ENCODE results near the gene CNTN1. TPM values are rescaled to one million over a fixed set of nuclear protein-coding genes. Genes with fewer than 3 reads are reported as not detected.

CNTN1 gene
- total RNA-seq, 2 experiments from 2014 or later, result not detected

DNA sequence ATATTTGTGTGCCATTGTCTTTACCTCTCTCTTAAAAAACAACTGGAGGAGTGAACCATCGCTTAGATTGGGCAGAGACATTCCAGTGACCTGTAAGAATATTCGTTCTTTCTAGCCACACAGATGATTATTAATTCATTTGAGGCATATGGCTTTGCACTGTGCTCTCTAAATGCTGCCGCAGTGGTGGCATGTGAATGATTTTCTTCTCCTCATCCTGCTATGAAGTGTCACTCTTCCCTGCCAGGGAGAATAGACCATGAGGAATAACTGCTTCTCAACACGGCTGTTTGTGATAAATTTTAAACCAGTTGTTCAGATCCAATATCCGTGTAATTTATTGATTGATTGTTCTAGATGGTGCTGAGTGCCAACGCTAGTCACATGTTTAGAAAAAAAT is 225.3 kb downstream of the CNTN1 start:
- CTCF ChIA-PET, result no interaction called here
- H3K27me3 Mint-ChIP-seq, result peaks cover 2% of the 10 kb centered on the region
- DNase-seq, result no peak
- no peaks in the 10 kb centered on the region for H3K9me3 Mint-ChIP-seq
- H3K36me3 Mint-ChIP-seq, result no peaks in the 10 kb centered on the region
- H3K4me1 Mint-ChIP-seq (ENCODE audit: low read depth), result no peaks in the 10 kb centered on the region
- H3K27ac Mint-ChIP-seq, result no peak overlapping the region
- intact Hi-C loops (cut with micrococcal nuclease), result no loop called here
- no peak overlapping the region for H3K4me3 Mint-ChIP-seq
- POLR2A ChIA-PET, result no interaction called here

DNA sequence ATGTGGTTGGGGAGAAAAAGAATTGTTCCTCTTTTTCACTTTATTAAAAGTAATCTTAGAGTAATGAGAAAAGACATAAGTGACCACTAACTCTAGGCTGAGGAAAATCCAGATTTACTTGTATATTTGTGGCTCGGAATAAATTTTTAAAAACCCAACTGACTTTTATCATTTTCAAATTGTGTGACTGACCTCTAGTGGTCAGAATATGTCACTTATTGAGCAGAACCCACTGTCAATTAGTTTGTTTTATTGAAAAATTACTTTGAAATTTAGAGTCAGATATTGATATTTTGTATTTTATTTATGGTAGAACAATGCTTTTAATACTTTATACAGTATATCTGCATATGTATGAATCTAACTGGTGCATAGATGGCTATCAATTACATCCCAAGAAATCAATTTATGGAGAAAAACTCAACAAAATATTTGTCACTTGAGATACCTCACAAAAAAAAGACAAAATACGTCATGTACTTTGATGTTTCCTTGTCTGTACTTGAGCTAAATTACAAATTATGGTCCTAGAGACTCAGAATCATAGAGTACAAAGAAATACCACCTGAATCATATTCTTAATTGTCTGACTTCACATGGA is 229.4 kb downstream of the CNTN1 start:
- no peak overlapping the region for H3K27ac Mint-ChIP-seq
- ChIA-PET POLR2A (no interaction called here), CTCF (interaction anchor here (0.7 to 1.4 kb wide), 3 partner anchors 8 to 605 kb away, joined by 3 to 4 read pairs (median 4); no protein-coding TSS in a partner anchor)
- intact Hi-C loops (cut with micrococcal nuclease), result loop anchor here (1.0 to 10.0 kb wide), 3 partner anchors 299 to 769 kb away; no protein-coding TSS in a partner anchor
- no peaks in the 10 kb centered on the region for H3K36me3 Mint-ChIP-seq
- no peak for DNase-seq
- peaks cover 2% of the 10 kb centered on the region for H3K27me3 Mint-ChIP-seq
- no peaks in the 10 kb centered on the region for H3K4me1 Mint-ChIP-seq (ENCODE audit: low read depth)
- H3K9me3 Mint-ChIP-seq, result no peaks in the 10 kb centered on the region
- no peak overlapping the region for H3K4me3 Mint-ChIP-seq

DNA sequence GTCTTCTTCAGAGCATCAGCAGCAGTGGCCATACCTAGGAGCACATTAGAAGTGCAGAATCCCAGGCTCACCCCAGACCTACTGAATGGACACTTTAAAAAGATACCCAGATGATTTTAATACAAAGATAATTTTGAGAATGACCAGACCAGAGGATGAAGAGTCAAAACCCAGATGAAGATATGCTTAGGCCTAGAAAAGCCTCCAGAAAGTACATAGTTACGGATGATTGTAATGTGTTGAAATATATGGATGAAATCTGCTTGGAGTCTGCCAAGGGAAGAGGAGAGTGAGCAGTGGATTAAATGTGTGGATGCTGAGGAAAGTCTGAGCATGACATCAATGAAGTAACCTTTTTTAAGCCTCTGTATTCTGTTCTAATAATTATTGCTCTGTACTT is 245.7 kb downstream of the CNTN1 start:
- H3K36me3 Mint-ChIP-seq, result no peaks in the 10 kb centered on the region
- no peak for DNase-seq
- ChIA-PET POLR2A (no interaction called here), CTCF (no interaction called here)
- H3K27me3 Mint-ChIP-seq, result peaks cover 2% of the 10 kb centered on the region
- no peak overlapping the region for H3K27ac Mint-ChIP-seq
- intact Hi-C loops (cut with micrococcal nuclease), result no loop called here
- no peak overlapping the region for H3K4me3 Mint-ChIP-seq
- no peaks in the 10 kb centered on the region for H3K9me3 Mint-ChIP-seq
- no peaks in the 10 kb centered on the region for H3K4me1 Mint-ChIP-seq (ENCODE audit: low read depth)

DNA sequence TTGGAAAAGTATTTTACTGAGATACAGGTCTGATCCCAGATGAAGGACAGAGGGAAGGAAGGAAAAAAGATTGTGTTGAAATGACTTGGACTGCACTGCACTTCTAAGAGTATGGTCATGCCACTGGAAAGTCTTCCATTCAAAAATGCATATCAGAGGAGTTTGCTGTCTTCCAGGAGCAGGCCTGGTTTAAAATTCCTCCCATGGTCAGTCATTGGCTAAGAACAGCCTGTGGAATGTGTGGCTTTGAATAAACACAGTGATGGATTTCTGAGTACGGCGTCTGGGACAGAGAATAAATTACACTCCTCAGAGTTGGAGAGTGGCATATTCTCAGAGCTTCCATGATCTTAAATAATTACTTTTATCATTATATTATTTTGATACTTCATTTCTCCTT is 250.1 kb downstream of the CNTN1 start:
- intact Hi-C loops (cut with micrococcal nuclease), result no loop called here
- DNase-seq, result no peak
- Mint-ChIP-seq H3K27ac (no peak overlapping the region), H3K27me3 (no peaks in the 10 kb centered on the region), H3K9me3 (no peaks in the 10 kb centered on the region), H3K4me3 (no peak overlapping the region), H3K4me1 (ENCODE audit: low read depth) (no peaks in the 10 kb centered on the region), H3K36me3 (no peaks in the 10 kb centered on the region)
- ChIA-PET POLR2A (no interaction called here), CTCF (no interaction called here)

DNA sequence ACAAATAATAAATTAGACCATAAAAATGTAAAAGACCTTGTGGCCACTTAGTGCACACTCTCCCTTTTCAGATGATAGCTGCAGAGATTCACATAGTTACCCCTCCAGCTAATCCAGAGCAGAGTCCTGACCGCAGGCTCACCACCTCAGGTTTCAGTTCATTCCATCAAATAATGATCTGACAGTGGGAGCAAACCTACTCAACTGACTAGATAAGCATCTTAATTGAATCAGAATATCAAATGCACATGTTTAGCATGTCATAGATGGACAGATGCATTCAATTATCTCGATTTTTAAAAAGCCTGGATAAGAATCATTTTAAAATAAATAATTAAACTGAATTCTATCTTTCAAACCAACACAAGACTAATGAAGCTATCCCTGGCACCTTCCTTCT is 253.5 kb downstream of the CNTN1 start:
- intact Hi-C loops (cut with micrococcal nuclease), result loop anchor here (1.0 kb wide), 1 partner anchor 1079 kb away; no protein-coding TSS in a partner anchor
- Mint-ChIP-seq H3K9me3 (no peaks in the 10 kb centered on the region), H3K36me3 (no peaks in the 10 kb centered on the region), H3K4me3 (no peak overlapping the region), H3K27me3 (peaks cover 4% of the 10 kb centered on the region), H3K4me1 (ENCODE audit: low read depth) (no peaks in the 10 kb centered on the region), H3K27ac (no peak overlapping the region)
- ChIA-PET POLR2A (no interaction called here), CTCF (interaction anchor here (0.7 to 3.3 kb wide), 2 partner anchors 194 to 1078 kb away, joined by 3 to 33 read pairs; no protein-coding TSS in a partner anchor)
- DNase-seq, result no peak

DNA sequence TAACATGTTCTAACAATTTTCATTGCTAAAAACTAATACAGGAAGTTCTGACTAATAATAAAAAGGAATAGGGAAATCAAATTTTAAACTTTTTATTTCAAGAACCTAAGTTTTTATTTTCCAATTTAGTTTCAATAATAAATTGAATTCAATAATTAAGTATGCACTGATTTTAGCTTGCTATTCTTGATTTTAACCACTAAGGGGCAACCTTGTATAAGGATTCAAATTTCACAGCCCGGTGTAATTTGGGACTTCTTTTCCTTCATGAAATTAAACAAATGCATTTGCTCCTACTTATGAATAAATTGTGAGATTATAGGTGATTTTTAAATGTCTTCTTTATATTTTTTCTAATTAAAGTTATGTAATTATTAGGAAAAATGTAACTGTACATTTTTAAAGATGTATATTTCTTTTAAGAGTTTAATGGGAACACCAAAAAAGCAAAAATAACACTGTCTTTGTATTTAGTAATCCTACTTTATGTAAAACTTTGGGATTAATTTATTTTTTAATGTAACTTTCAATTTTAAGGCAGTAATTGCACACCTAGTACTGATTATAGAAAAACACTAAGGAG is 254.5 kb downstream of the CNTN1 start:
- Mint-ChIP-seq H3K27ac (no peak overlapping the region), H3K4me3 (no peak overlapping the region), H3K4me1 (ENCODE audit: low read depth) (no peaks in the 10 kb centered on the region), H3K9me3 (no peaks in the 10 kb centered on the region), H3K36me3 (no peaks in the 10 kb centered on the region), H3K27me3 (peaks cover 4% of the 10 kb centered on the region)
- intact Hi-C loops (cut with micrococcal nuclease), result loop anchor here (1.0 kb wide), 1 partner anchor 1078 kb away; no protein-coding TSS in a partner anchor
- ChIA-PET POLR2A (no interaction called here), CTCF (interaction anchor here (0.6 to 3.3 kb wide), 5 partner anchors 10 to 1979 kb away, joined by 3 to 33 read pairs (median 4); no protein-coding TSS in a partner anchor)
- no peak for DNase-seq

DNA sequence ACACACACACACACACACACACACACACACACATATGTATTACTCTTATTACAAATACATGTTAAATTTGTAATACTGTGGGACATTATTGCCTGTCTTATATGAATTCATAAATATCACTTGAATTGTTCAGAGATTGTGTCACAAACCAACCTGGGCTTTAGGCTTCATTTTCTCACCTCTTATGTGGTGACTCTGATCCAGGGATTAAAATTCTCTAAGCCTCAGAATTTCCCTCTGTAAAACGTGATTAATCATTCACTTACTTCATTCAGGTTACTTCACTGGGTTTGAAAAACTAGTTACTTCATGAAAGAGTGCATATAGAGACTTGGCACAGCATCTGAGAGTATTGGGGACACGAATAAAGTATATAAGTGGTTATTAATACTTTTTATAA is 255.6 kb downstream of the CNTN1 start:
- intact Hi-C loops (cut with micrococcal nuclease), result no loop called here
- ChIA-PET CTCF (interaction anchor here (3.3 kb wide), 1 partner anchor 1076 kb away, joined by 33 read pairs; no protein-coding TSS in a partner anchor), POLR2A (no interaction called here)
- no peak overlapping the region for H3K4me3 Mint-ChIP-seq
- H3K27ac Mint-ChIP-seq, result no peak overlapping the region
- DNase-seq, result no peak
- H3K36me3 Mint-ChIP-seq, result no peaks in the 10 kb centered on the region
- H3K27me3 Mint-ChIP-seq, result peaks cover 4% of the 10 kb centered on the region
- no peaks in the 10 kb centered on the region for H3K9me3 Mint-ChIP-seq
- H3K4me1 Mint-ChIP-seq (ENCODE audit: low read depth), result no peaks in the 10 kb centered on the region

DNA sequence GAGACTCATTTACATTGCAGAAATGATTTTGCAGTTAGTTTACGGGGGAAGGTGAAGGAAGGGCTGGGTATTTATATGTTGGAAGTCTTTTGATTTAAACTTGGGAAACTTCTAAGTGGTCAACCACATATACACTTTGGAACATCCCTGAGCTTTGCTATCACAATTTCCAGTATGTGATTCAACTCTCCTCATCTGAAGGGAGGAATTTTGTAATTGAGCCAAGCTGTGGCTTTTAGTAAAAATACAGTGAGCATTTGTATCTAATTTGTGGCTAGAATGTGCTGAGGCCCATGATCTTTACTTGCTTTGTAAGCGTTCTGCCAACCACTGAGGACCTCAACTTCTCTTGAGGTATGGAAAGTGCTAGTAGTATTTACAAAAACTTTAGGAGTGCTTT is 260.8 kb downstream of the CNTN1 start:
- Mint-ChIP-seq H3K4me1 (ENCODE audit: low read depth) (no peaks in the 10 kb centered on the region), H3K4me3 (no peak overlapping the region), H3K36me3 (no peaks in the 10 kb centered on the region), H3K9me3 (no peaks in the 10 kb centered on the region), H3K27me3 (peaks cover 4% of the 10 kb centered on the region), H3K27ac (no peak overlapping the region)
- no peak for DNase-seq
- POLR2A ChIA-PET, result no interaction called here
- intact Hi-C loops (cut with micrococcal nuclease), result no loop called here
- CTCF ChIA-PET, result interaction anchor here (1.8 kb wide), 1 partner anchor 1071 kb away, joined by 7 read pairs; no protein-coding TSS in a partner anchor

DNA sequence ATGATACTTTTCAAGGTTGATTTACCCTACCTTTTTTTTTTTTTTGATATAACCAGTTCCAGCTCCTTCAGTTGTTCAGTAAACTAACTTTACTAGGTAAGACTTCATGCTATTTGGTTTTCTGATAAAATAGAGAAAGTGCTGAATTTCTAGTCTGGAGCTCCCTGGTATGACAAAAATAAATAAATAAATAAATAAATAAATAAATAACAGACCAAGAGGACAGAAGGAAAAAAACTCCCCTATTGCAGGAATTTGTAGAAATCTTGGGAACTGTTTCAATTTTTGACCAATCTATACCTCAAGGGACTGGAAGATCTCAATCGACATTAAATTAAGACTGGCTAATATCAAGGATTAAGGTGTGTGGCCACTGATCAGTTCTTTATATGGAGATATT is 265.2 kb downstream of the CNTN1 start:
- H3K27ac Mint-ChIP-seq, result no peak overlapping the region
- no peak overlapping the region for H3K4me3 Mint-ChIP-seq
- no peaks in the 10 kb centered on the region for H3K4me1 Mint-ChIP-seq (ENCODE audit: low read depth)
- ChIA-PET CTCF (interaction anchor here (1.5 kb wide), 1 partner anchor 11 kb away, joined by 7 read pairs; no protein-coding TSS in a partner anchor), POLR2A (no interaction called here)
- H3K36me3 Mint-ChIP-seq, result no peaks in the 10 kb centered on the region
- H3K9me3 Mint-ChIP-seq, result no peaks in the 10 kb centered on the region
- H3K27me3 Mint-ChIP-seq, result no peaks in the 10 kb centered on the region
- intact Hi-C loops (cut with micrococcal nuclease), result no loop called here
- no peak for DNase-seq

DNA sequence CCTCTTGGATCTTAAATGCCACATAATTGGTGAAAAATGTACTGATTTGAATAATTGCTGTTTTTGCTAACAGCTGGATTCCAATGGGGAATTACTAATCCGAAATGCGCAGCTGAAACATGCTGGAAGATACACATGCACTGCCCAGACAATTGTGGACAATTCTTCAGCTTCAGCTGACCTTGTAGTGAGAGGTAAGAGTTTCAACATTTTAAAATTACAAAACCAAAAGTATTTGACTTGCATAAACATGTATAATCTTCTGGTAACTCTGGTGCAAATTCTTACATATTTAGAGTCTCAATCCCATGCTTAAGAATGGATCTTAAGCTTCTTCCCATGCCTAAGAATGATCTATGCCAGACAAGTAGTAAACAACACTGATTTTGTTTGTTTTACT is 266.8 kb downstream of the CNTN1 start:
- DNase-seq, result no peak
- no peaks in the 10 kb centered on the region for H3K9me3 Mint-ChIP-seq
- ChIA-PET POLR2A (no interaction called here), CTCF (no interaction called here)
- H3K4me1 Mint-ChIP-seq (ENCODE audit: low read depth), result no peaks in the 10 kb centered on the region
- intact Hi-C loops (cut with micrococcal nuclease), result no loop called here
- H3K36me3 Mint-ChIP-seq, result no peaks in the 10 kb centered on the region
- H3K27me3 Mint-ChIP-seq, result no peaks in the 10 kb centered on the region
- H3K4me3 Mint-ChIP-seq, result no peak overlapping the region
- H3K27ac Mint-ChIP-seq, result no peak overlapping the region

DNA sequence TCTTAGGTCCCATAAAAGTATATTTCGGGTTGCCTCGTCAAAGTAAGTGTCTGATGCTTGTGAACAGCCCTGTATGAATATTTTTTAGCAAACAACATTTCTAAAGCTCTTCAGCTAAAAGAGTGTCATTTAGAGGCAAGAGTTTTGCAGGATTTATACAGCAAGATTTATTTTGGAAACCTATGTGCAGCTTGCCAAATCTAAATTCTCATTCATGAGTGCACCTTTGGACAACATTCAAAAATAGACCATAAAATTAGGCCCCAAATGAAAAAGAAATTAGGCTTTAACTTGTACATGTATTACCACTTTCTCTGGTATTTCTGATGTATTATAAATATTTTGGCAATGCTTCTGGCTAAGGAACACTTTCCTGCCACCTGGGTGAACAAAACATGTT is 271.5 kb downstream of the CNTN1 start:
- CTCF ChIA-PET, result interaction anchor here (0.6 to 0.7 kb wide), 2 partner anchors 17 to 78 kb away, joined by 3 read pairs; no protein-coding TSS in a partner anchor
- no peaks in the 10 kb centered on the region for H3K9me3 Mint-ChIP-seq
- H3K4me3 Mint-ChIP-seq, result no peak overlapping the region
- H3K27me3 Mint-ChIP-seq, result no peaks in the 10 kb centered on the region
- POLR2A ChIA-PET, result no interaction called here
- no peak overlapping the region for H3K27ac Mint-ChIP-seq
- DNase-seq, result no peak
- H3K36me3 Mint-ChIP-seq, result no peaks in the 10 kb centered on the region
- H3K4me1 Mint-ChIP-seq (ENCODE audit: low read depth), result no peaks in the 10 kb centered on the region
- intact Hi-C loops (cut with micrococcal nuclease), result no loop called here

DNA sequence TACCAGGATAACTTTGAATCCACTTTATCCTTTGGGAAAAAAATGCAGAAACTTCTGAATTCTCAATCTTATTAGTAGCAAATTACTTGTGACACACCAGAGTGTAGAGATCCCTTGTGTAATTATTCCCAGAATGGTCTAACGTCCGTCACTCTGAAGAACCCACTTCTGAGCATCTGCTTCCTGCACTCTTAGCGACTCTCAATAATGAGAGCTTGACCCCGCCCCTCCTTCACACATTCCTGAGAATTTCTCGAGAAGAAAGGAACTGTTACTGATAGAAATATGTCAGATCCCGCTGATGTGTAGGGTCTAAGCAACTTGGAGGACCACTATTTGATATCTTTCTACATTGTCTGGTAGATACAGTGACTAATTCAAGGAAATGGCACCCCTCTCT is 277.6 kb downstream of the CNTN1 start:
- H3K27ac Mint-ChIP-seq, result no peak overlapping the region
- intact Hi-C loops (cut with micrococcal nuclease), result no loop called here
- ChIA-PET CTCF (no interaction called here), POLR2A (no interaction called here)
- no peaks in the 10 kb centered on the region for H3K36me3 Mint-ChIP-seq
- DNase-seq, result no peak
- H3K4me3 Mint-ChIP-seq, result no peak overlapping the region
- H3K4me1 Mint-ChIP-seq (ENCODE audit: low read depth), result no peaks in the 10 kb centered on the region
- no peaks in the 10 kb centered on the region for H3K9me3 Mint-ChIP-seq
- no peaks in the 10 kb centered on the region for H3K27me3 Mint-ChIP-seq

DNA sequence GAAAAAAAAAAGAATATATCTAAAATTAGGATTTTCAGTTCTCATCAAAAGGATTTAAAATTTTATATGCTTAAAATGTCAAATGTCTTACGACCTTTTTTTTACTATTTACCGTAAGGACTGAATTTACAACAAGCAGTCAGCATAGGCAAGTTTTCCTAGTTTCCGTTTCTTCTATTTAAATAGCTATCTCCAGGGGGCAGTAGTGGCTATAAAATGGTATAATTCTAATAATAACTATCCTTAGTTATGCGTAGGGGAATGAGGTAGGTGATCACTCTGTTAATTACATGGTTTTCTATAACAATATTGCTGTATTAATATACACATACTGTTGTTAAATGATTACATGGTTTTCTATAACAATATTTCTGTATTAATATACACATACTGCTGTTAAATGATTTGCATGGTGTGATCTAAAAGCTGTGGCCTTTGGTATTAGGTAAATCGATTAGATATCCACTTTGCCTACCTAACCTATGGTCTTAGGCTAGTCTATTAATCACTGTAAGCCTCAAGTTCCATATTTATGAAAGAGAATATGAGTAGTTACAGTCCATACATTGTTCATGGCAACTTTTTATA is 278.2 kb downstream of the CNTN1 start:
- Mint-ChIP-seq H3K27me3 (no peaks in the 10 kb centered on the region), H3K4me3 (no peak overlapping the region), H3K36me3 (no peaks in the 10 kb centered on the region), H3K4me1 (ENCODE audit: low read depth) (no peaks in the 10 kb centered on the region), H3K27ac (no peak overlapping the region), H3K9me3 (no peaks in the 10 kb centered on the region)
- intact Hi-C loops (cut with micrococcal nuclease), result no loop called here
- POLR2A ChIA-PET, result no interaction called here
- no peak for DNase-seq
- CTCF ChIA-PET, result no interaction called here

Measured in activated CD4-positive, alpha-beta memory T cell treated with anti-CD3 and anti-CD28 coated beads for 36 hours (primary cell).